HG02610 (cell line): Measurements from ENCODE around the gene PRB4.
"Not testable (repeated sequence)": the region's sequence is repeated elsewhere in the genome, so short reads cannot be mapped to it uniquely, and the experiment has no call there.

Experiments
- ATAC-seq: cut with Tn5 transposase; IDR thresholded peaks from one replicate; pipeline ENCODE4 v1.9.1; 2021; ENCODE audit warnings: mild to moderate bottlenecking, moderate library complexity; ENCODE audit not compliant: unreplicated experiment

The PRB4 gene

GRCh38 chr12:11310336-11310735 is at the start of gene PRB4:
PRB4 (minus strand) TSS chr12:11310436; CDS start chr12:11310398, 38 bp downstream.
- no peak for ATAC-seq

GRCh38 chr12:11351736-11352135 is 41.5 kb upstream of the PRB4 start:
- ATAC-seq, result not testable (repeated sequence)

GRCh38 chr12:11348439-11348838 is 38.2 kb upstream of the PRB4 start:
- ATAC-seq, result no peak

GRCh38 chr12:11347810-11348209 is 37.6 kb upstream of the PRB4 start:
- no peak for ATAC-seq

- no peak for ATAC-seq
Observed at GRCh38 chr12:11344500-11344899, 34.3 kb upstream of the PRB4 start.

GRCh38 chr12:11324426-11324825 is 14.2 kb upstream of the PRB4 start:
- no peak for ATAC-seq

GRCh38 chr12:11321980-11322379 is 11.7 kb upstream of the PRB4 start:
- no peak for ATAC-seq

- no peak for ATAC-seq
Observed at GRCh38 chr12:11307143-11307542, 3.1 kb downstream of the PRB4 start.

GRCh38 chr12:11273449-11273848 is 36.8 kb downstream of the PRB4 start:
- no peak for ATAC-seq

- ATAC-seq, result no peak
Observed at GRCh38 chr12:11269607-11270006, 40.6 kb downstream of the PRB4 start, which contains the start of gene PRB3. PRB3 (minus strand) TSS chr12:11269707; CDS start chr12:11269669, 38 bp downstream.

- ATAC-seq, result no peak
Observed at GRCh38 chr12:11264501-11264900, 45.7 kb downstream of the PRB4 start.
